Caki2 (cell line): ENCODE measurements around the gene SHB. TPM values are rescaled to one million over a fixed set of nuclear protein-coding genes. Genes with fewer than 3 reads are reported as not detected.

Experiments used
- DNase-seq: peaks from one replicate; pipeline ENCODE4 v3.0.0-alpha.2; 2015; ENCODE audit warnings: low read depth
- in situ Hi-C: cut with HindIII; loops from 2 replicates; pipeline ENCODE4 v1.10.0; 2016; ENCODE audit warnings: low sequenced_read_pairs, low pct_unique_long_range_greater_than_20kb, mixed read lengths
- total RNA-seq: library from RNA; depleted of rRNA; stranded (reverse); fragments of >200 nt; shearing (Covaris generic); gene quantifications from 2 replicates; pipeline ENCODE4 v1.2.3, GENCODE V29; 2014; ENCODE audit warnings: low replicate concordance

Gene SHB
- total RNA-seq, 1 experiment from 2014 or later = 32.0 TPM

GRCh38 chr9:37923118-37923795 is 145.8 kb downstream of the SHB start:
- no peak for DNase-seq
- in situ Hi-C loops = loop anchor here (25.0 kb wide), 1 partner anchor 414 kb away; no protein-coding TSS in a partner anchor

GRCh38 chr9:37922363-37923117 is 146.5 kb downstream of the SHB start:
- DNase-seq = no peak
- in situ Hi-C loops = loop anchor here (25.0 kb wide), 1 partner anchor 415 kb away; no protein-coding TSS in a partner anchor

GRCh38 chr9:37921546-37922300 is 147.3 kb downstream of the SHB start:
- no peak for DNase-seq
- in situ Hi-C loops = loop anchor here (25.0 kb wide), 1 partner anchor 416 kb away; no protein-coding TSS in a partner anchor

GRCh38 chr9:37921168-37921510 is 147.9 kb downstream of the SHB start:
- in situ Hi-C loops = loop anchor here (25.0 kb wide), 1 partner anchor 416 kb away; no protein-coding TSS in a partner anchor
- DNase-seq = no peak

GRCh38 chr9:37920471-37921167 is 148.4 kb downstream of the SHB start:
- DNase-seq = no peak

GRCh38 chr9:37919956-37920335 is 149.1 kb downstream of the SHB start:
- in situ Hi-C loops = loop anchor here (25.0 kb wide), 1 partner anchor 417 kb away; no protein-coding TSS in a partner anchor
- DNase-seq = no peak

More at GRCh38 chr9:37920471-37921167, 148.4 kb downstream of the SHB start:
- in situ Hi-C loops = loop anchor here (25.0 kb wide), 1 partner anchor 417 kb away; no protein-coding TSS in a partner anchor

- DNase-seq = no peak
- in situ Hi-C loops = loop anchor here (25.0 kb wide), 1 partner anchor 418 kb away; no protein-coding TSS in a partner anchor
Measured at GRCh38 chr9:37919246-37919955, 149.6 kb downstream of the SHB start.

- in situ Hi-C loops = loop anchor here (25.0 kb wide), 1 partner anchor 419 kb away; no protein-coding TSS in a partner anchor
- no peak for DNase-seq
Measured at GRCh38 chr9:37918665-37919170, 150.3 kb downstream of the SHB start.

- in situ Hi-C loops = loop anchor here (25.0 kb wide), 1 partner anchor 419 kb away; no protein-coding TSS in a partner anchor
- no peak for DNase-seq
Measured at GRCh38 chr9:37917801-37918664, 151.0 kb downstream of the SHB start.

GRCh38 chr9:37917313-37917731 is 151.7 kb downstream of the SHB start:
- in situ Hi-C loops = loop anchor here (25.0 kb wide), 1 partner anchor 420 kb away; no protein-coding TSS in a partner anchor
- no peak for DNase-seq

- DNase-seq = no peak
- in situ Hi-C loops = loop anchor here (25.0 kb wide), 1 partner anchor 421 kb away; no protein-coding TSS in a partner anchor
Measured at GRCh38 chr9:37916471-37917312, 152.3 kb downstream of the SHB start.

GRCh38 chr9:37915911-37916470 is 153.0 kb downstream of the SHB start:
- DNase-seq = no peak
- in situ Hi-C loops = loop anchor here (25.0 kb wide), 1 partner anchor 421 kb away; no protein-coding TSS in a partner anchor

- in situ Hi-C loops = loop anchor here (25.0 kb wide), 1 partner anchor 422 kb away; no protein-coding TSS in a partner anchor
- DNase-seq = no peak
Measured at GRCh38 chr9:37914701-37915358, 154.2 kb downstream of the SHB start.

GRCh38 chr9:37914154-37914551 is 154.9 kb downstream of the SHB start:
- in situ Hi-C loops = loop anchor here (25.0 kb wide), 1 partner anchor 423 kb away; no protein-coding TSS in a partner anchor

More at GRCh38 chr9:37914154-37914551, 154.9 kb downstream of the SHB start:
- no peak for DNase-seq
